Stimulated activated naive CD4-positive, alpha-beta T cell (primary cell): ENCODE results near the gene IL1RAPL2.
"Not testable (repeated sequence)": the region's sequence is repeated elsewhere in the genome, so short reads cannot be mapped to it uniquely, and the experiment has no call there.

Experiments
- DNase-seq, 6 experiments: peaks; one replicate each; lab custom pipeline; 2025; lab: John Stamatoyannopoulos, UW

The IL1RAPL2 gene

DNA sequence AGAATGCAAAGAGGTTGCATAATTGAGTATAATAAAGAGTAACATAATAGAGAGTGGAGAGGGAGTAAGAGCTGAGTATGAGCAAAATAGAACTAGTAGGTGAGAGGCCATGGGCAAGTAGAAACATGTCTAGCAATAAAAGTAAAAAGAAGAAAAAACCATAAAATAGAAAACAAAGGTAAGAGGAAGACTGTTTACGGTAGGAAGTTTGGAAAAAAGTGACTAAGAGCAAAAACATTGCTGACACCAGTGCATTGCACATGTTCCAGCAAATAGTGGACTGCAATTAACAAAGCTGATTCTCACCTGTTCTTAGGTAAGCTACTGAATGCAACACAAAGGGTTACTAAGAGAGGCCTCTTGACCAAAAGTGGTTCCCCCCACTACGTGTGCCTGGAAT is 451.6 kb downstream of the IL1RAPL2 start:
- DNase-seq: no peak

DNA sequence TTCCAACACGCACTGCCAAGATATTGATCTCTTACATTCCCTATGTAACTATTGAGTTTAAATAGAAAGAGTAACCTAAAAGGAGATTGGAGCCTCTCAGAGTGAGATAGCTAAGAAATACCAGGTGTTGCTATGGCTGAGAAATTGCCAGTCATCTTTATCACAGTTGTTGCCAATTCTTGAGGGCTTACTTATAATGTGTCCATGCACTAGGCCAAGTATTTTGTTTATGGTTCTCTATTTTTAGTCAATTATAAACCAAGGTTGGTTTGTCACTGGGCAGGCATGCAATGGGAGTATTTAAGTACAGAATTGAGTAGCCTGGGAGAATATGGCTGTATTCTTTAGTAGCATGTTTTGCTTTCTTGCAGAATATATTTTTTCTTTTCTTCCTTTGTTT is 452.9 kb downstream of the IL1RAPL2 start:
- DNase-seq: no peak

DNA sequence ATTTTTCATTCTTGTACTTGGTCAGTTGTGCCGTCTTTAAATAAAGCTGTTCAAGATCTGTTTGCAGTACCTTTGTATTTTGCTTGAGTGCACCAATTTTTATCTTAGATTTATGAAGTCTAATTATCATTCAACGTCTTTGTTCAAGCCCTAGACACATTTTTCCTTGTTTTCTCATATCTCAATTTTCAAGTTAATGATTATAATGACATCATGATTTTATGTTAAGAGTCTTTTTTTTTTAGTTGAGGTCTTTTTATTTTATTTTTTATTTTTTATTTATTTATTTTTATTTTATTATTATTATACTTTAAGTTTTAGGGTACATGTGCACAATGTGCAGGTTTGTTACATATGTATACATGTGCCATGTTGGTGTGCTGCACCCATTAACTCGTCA is 463.0 kb downstream of the IL1RAPL2 start:
- DNase-seq: not testable (repeated sequence)

DNA sequence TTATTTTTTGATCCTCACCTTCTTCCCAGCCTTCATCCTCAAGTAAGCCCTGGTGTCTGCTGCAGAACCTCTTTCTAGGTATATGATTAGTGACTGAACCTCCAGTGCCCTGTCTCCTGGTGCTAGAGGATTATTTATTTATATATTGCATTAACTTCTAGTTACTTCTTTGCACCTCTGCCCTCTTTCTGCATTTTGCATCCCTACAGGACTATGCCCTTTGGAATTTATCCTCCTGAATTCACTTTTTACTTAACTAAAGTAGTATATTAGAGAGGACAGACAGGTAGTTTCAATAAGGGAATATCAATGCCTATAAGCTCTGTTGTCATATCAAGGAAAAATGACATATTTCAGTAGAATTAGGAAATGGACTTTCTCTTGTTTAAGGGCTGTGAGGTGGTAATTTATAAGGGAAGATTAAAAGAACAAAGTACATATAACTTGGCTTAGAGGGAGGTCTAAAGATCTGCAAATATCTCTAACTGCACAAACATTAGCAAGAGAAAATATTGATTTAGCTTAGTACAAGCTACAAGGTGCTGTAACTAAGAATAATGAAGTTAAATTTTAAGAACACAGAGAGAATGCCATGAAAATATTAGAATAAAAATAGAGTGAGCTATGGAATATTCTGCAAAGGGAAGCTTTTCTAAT is 472.8 kb downstream of the IL1RAPL2 start:
- DNase-seq: no peak

DNA sequence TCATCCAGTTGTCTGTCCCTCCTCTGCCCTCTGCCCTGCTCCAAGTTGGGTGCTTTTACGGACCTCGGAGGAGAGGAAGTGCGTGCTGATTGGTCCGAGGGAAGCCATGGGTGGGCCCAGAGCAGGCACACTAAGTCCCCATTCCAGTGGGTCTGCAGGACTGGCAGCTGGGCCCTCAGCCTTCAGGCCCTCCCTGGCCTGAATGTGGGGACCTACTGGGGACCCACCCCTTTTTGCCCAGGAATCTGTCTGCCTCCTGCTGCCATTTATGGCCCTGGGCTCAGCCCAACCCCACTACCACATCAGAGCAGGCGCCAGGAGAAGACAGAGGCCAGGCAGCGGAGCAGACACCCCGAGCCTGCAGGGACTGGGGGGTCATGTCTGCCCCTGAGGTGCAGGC is 484.9 kb downstream of the IL1RAPL2 start:
- DNase-seq: no peak

DNA sequence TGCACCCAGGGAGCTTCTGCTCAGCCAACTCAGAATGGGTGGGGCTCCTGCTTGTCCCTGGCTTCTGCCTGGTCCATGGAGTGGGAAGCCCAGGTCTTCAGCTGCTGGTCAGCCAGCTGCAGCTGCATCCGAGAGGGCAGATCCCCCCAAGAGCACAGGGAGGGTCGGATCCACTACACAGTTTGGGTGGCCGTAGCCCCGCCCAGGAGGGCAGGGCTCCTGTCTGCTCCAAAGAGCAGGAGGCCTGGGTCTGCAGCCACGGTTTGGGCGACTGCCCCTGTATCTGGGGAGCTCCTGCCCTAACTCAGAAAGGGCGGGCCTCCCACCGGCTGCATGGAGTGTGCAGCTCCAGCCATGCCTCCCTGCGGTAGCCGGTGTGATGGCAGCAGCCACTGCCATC is 485.4 kb downstream of the IL1RAPL2 start:
- no peak for DNase-seq

DNA sequence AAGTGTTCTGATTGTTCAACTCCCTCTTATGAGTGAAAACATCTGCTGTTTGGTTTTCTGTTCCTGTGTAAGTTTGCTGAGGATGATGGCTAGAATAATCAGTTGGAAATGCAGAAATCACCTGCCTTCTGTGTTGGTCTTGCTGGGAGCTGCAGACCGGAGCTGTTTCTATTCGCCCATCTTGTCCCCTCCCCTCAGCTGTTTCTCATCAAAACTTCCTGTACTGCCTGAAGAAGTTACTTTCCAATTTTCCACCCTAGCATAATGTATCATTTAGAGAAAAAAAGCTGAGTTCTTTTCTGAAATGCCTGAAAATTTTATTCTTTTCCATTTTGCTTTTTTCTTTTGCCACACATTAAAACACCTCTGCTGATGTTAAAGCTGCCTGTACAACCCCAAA is 486.9 kb downstream of the IL1RAPL2 start:
- no peak for DNase-seq

DNA sequence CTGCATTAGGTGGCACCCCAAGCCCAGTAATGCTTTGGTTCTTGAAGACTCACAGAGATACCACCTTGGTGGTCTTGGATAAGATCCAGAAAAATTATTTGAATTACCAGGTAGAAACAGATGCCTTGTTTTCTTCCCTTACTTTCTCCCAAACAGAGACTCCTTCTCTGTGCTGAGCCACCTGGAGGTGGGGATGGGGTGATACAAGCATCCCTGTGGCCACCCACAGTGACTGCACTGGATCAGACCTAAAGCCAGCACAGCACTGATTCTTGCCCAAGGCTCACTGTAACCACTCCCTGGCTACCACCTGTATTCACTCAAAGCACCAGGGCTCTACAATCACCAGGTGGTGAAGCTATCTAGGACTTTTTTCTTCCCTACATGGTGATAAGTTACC is 497.7 kb downstream of the IL1RAPL2 start:
- DNase-seq: no peak

DNA sequence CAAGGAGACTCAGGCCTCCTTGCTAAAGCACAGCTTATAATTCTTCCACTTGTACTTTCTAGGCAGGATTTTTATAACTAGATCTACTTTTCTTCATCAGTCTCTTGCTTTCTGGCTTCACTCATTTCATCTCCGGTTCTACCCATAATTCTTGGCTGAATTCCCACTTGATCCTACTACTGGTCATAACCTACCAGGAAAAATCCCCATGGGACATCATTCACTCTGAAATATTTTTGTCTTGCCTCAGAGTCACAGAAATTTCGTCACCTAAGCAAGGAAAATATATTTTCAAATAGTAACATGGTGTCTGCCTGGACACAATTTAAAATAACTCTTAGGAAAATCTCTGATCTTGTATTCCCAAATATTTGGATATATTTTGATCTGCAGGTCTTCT is 532.2 kb downstream of the IL1RAPL2 start:
- no peak for DNase-seq

DNA sequence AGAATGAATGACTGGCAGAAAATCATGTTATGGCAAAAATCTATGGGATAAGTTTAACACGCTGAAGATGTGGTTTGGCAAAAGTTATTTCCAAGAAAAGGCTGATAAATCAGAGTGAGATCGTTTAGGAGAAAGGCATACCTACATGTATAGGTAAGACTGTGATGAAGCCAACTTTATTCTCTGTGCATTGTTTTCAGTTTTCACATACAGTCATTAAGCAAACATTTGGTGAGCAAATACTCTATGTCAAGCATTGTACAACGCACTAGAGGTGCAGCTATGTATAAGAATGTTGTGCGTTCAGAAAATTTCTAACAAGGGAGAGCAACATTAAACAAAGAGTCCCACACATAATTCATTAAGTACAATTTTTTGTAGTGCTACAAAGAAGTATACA is 532.8 kb downstream of the IL1RAPL2 start:
- no peak for DNase-seq

DNA sequence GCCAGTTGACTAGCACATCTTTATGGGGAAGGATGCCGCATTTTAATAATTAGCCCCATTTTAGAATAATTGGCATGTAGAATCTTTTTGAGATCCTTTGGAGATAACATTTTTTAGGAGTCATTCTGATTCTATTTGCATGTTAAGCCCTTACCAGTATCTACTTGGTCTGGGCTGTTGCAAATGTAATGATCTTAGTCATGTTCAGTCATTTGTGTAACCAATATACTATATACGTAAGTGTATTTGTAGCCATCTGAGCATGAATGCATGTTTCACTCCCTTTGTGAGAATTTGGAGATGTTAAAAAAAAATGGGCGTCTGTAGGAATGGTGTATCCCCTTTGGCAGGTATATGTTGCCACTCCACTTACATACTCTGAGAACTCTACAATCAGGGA is 535.4 kb downstream of the IL1RAPL2 start:
- DNase-seq: no peak

DNA sequence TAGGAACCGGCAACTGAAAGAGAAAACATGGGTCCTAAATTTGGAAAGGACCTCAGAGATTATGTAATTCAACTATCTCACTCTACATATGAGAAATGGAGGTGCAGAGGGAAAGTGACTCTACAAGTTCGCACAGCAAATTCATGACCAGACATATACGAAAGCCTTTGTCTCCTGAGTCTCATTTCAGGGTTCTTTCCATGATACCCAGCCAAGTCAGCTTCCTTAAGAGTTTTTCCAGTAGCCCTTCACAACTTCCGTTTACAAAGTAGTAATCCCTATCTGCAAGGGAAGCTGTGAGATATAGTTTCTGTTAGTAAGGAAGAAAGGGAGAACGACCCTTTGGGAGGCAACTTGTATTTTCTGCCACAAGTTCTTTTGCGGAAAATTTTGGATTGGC is 543.9 kb downstream of the IL1RAPL2 start:
- DNase-seq: no peak

DNA sequence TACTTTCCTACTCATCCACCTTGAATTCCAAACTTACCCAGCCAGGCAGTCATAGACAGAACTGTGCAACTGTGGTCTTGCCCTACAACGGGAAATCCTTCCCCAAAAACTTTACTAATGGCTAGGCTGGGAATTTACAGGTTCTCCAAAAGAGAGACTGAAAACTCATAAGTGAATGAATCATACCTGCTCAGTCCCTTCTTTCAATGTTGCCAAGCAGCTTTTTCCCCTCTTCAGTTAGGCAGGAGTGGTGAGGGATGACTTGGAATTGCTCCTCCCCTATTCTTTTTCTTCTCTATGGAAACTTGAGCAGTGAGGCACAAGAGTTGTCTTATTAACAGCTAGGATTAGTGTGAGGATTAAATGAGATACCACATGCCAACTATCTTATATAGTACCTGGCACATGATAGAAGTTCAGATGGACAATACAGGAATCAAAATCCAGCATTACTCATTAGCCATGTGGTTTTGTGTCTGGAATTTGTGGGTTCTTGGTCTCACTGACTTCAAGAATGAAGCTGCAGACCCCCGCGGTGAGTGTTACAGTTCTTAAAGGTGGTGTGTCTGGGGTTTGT is 548.6 kb downstream of the IL1RAPL2 start:
- no peak for DNase-seq

DNA sequence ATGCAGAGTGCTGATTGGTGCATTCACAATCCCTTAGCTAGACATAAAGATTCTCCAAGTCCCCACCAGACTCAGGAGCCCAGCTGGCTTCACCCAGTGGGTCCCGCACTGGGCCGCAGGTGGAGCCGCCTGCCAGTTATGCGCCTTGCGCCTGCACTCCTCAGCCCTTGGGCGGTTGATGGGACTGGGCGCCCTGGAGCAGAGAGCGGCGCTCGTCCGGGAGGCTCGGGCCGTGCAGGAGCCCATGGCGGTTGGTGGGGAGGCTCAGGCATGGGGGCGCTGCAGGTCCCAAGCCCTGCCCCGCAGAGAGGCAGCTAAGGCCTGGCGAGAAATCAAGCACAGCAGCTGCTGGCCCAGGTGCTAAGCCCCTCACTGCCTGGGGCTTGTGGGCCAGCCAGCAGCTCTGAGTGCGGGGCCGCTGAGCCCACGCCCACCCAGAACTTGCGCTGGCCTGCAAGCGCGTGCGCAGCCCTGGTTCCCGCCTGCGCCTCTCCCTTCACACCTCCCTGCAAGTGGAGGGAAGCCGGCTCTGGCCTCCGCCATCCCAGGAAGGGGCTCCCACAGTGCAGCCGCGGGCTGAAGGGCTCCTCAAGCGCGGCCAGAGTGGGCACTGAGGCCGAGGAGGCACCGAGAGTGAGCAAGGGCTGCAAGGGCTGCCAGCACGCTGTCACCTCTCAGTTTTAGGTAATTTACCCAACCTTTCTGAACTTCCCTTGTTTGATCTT is 549.8 kb downstream of the IL1RAPL2 start:
- not testable (repeated sequence) for DNase-seq

DNA sequence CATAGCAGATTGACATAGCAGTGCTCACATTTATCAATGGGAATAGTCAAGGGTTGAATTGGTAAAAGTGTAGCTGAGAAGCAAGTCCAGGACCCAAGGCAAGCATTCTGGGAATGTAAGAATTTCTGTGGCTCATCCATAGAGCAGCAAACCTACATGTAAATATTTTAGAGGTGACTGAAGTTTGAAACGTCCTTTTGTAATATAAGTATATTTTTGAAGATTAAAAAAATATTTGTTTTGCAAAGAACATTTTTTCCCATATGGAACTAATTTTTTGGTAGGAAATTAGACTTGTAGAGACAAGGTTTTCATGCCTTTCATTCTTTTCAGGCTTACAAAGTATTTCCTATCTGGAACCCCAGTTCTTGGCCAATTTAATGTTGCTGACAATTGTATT is 550.5 kb downstream of the IL1RAPL2 start:
- DNase-seq: no peak

DNA sequence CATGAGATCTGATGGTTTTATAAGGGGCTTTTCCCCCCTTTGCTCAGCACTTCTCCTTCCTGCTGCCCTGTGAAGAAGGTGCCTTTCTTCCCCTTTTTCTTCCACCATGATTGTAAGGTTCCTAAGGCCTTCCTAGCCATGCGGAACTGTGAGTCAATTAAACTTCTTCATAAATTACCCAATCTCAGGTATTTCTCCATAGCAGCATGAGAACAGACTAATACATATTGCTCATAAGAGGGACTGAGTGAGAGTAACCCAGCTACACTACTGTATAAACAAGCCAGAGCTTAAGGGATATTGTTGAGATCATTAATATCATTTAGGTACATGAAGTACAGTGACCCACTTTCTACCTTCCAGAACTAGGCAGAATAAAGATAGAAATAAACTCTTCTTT is 551.6 kb downstream of the IL1RAPL2 start:
- DNase-seq: no peak

DNA sequence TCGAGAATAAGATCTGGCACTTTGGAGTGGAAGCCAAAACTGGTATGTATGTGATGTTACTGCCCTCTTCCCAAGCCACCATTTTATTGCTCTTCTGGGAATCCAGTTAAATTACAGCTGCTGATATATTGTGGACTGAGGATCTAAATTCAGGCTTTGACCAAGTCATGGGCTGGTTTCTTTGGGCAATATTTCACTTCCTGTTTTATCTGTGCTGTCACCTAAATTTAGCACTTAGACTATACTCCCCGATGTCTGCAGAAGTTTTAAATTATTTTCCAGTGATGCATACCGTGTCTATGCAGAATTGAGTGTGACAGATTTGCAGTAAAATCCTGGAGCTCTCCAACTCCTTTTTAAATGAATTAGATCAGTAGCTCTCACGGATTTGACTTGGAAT is 554.5 kb downstream of the IL1RAPL2 start:
- no peak for DNase-seq

DNA sequence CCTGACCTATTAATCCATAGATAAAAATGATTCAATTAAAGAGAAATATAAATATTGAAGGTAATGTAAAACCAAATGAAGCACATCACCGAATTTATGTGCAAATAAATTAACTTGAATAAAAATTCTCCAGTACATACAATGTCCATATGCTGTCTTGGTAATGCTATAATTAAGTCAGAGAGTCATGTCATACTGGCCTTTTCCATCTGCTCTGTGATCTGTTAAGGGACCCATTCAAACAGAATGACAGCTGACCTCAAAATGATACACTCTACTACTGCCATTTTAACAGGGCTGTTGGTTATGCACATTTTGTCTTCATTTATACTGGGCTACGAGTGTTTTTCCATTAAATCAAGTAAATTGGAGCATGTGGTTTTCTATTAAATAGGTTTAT is 555.2 kb downstream of the IL1RAPL2 start:
- DNase-seq: no peak

DNA sequence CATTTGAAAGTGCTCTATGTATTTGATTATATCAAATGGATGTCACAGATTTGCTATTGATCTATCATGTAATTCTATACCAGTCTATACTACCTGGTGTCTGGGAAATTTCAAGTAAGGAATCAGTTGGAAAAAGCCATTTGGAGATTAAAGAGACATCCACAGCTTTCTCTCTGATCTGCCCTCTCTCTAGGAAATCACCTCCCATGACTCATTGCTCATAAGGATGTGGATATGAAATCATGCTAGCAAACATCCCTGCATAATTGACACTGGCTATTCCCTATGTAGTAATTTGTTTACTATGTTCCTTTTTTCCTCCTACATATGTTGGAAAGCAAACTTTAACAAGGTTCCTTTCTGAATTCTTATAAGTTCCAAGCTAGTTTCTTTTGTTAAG is 560.2 kb downstream of the IL1RAPL2 start:
- no peak for DNase-seq

DNA sequence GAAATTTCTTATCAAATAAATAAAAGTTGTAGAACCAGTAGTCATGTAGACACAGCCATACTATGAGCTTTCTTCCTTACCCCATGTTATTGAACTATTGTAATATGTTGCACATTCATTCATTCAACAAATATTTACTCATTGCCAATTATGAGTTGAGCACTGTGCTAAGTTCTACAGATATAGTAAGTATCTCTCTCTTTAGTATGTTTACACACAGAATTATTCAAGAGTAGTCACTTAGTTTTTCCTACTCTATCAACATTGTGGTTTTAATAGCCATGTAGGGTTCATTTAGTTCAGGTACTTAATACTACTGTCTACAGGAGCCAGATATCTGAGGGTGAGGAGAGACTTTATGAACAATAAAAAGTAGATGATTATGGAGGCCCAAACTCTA is 568.3 kb downstream of the IL1RAPL2 start:
- no peak for DNase-seq

DNA sequence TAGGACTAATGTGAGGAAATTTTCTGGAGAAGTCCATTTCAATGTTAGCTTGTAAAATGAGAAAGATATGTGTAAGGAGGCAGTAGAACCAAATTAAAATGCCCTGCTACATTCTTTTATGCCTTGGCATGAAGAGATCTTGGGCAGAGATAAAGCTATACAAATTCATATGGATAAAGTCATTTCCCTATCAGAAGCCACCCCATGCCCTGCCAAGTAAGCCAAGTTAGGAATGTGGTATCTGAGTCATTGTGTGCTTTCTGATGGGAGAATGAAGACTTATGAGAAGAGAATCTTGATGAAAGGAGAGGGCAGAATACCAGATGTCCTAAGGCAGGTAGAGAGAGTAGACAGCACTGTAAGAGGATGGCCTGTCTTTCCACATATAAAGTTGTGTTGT is 570.8 kb downstream of the IL1RAPL2 start:
- no peak for DNase-seq

DNA sequence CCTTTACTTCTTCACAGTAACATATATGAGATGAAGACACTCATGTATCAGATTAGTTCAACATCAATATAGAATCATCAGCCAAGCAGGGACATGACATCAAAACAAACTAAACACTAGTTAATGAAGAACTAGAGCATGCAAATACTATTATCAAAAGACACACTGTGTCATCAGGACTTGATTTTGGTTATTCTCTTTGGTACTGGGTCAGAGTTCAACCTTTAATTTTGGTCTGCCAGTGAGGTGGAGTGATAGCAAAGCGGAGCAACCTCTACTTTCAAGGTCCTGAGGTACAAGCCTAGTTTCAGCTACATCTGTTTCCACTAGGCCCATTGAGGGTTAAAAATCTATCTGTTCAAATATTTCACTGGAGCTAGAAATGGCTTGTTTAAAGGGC is 584.0 kb downstream of the IL1RAPL2 start:
- DNase-seq: no peak

DNA sequence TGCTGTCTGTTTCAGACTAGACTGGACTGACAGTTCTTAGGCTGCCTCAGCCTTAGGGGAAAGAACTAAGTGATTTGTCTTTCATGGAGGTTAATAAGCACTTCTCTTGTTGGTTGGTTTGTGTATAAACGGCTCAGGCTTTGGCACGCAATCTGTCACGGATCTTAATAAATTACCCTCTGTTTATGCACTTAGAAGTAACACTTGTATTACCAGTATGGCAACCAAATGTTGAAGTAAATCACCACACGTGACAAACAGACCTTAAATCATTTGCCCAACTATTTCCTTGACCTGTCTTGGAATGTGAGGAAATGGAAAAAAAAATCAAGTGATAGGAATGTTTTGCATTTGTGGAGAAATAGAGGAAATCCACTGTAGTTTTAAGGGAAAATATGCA is 584.6 kb downstream of the IL1RAPL2 start:
- no peak for DNase-seq

DNA sequence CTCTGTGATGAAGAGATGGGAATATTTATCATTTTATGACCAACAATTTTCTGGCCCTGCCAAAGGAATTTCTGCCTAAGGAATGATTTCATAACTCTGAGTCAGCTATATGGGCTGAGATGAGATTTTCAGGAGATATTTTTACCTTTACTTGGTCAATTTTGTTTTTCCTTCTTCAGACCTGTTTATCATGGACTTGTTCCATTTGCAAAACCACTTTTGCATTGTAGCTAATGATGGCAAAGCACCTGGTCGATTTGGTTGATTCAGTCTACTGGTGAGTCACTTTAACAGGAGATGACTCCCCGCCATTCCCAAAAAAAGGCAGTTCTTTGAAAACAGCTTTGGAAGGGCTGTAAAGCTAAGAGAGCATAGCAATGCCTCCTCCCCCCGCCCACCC is 601.2 kb downstream of the IL1RAPL2 start:
- DNase-seq: no peak
